GM04503 (cell line): Measurements from ENCODE around the gene TOM1L2.
"Not testable (repeated sequence)": the region's sequence is repeated elsewhere in the genome, so short reads cannot be mapped to it uniquely, and the experiment has no call there.

ENCODE experiments used
- DNase-seq: peaks from one replicate; pipeline ENCODE4 v3.0.0-alpha.2; 2012; ENCODE audit warnings: low read depth

Gene TOM1L2

DNA sequence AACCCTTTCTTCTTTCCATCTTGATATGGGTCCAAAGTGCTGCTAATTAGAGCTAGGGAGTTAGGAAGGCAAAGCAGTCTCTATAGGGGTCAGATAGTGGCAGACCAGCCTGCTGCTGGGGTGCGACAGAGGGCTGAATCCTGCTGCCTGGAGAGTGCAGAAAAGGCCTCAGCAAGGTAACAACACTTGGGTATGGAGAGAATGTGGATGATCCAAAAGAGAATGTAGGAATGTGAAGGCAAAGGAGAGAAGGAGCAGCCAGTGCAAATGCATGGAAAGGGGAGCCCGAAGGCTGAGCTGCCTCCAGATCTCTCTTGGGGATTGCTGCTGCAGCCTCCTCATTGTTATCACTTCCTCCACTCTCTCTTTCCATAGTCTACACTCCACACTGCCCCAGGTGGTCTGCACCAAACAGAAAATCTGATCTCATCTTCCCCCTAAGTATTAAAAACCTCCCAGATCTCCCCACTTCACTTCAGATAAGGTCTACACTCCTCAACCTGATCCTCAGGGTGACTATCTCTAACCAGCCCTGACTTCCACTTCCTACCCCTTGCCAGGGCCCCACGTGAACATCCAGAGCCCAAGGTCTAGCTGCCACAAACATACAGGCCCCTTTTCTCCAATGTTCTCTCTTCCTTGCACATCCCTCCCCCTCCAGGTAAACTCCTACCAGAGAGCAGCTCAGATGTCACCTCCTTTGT, 28.8 kb downstream of the TOM1L2 start:
- DNase-seq = no peak

DNA sequence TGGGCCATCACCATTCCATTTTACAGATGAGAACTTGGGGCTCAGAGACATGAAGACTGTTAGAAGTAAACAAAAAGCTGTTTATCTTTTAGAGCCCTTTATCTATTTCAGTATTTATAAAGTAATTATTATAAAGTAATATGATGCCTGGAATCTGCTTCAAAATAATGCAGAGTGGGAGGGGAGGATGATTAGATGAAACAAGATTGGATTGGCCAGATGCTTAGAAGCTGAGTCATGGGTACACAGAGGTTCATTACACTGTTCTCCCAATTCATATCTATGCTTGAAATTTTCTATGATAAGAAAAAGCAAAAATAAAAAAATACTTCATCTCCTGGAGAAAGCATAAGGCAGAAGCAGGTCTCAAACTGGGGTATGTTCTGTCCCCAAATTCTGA, 29.4 kb downstream of the TOM1L2 start:
- no peak for DNase-seq

DNA sequence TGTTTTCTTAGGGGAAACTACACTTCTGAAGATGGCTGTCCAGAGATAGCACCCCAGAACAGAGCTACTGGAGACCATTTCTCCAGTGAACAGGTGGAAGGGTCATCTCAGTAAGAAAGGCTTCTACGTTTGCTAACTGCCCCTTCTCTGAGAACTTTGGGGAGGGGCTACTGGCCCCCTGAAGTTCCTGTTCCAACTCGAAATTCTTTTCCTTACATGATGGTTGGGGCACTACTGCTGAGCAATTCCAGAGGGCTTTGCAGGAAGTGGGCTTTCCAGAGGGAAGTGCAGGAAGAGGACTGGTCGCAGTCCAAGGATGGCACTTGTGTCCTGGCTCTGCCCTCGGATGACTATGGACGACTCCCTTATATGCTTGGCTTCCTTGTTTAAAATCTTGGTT, 31.2 kb downstream of the TOM1L2 start:
- no peak for DNase-seq

DNA sequence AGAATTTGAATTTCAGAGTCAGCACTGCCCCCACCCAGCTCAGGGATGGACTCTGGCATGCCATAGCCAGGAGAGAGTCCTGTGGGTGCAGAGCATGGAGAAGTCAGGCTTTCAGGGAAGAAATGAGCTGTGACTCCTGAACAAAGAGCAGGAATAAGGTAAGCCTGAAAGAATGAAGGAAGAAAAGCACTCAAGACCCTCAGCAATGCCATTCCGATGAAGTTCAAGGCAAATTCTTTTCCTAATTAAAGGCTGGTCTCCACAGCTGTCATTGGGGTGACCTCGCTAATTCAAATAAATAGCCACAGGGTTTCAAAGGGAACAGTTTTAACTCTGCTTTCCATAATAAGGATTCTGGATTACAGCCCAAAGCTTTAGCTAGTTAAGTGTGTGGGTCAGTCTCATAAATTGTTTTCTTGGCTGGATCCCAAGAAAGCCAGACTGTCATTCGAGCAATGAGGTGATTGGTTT, 31.7 kb downstream of the TOM1L2 start:
- DNase-seq = peak; percentile 28

DNA sequence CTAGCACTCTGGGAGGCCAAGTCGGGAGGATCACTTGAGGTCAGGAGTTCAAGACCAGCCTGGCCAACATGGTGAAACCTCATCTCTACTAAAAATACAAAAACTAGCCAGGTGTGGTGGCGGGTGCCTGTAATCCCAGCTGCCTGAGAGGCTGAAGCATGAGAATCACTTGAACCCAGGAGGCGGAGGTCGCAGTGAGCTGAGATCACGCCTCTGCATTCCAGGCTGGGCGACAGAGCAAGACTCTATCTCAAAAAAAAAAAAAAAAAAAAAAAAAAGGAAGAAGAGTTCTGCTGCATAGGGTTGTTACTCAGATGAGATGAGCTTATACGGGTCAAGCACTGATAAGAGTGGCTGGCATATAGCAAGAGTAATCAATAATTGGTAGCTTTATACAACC, 32.3 kb downstream of the TOM1L2 start:
- not testable (repeated sequence) for DNase-seq

DNA sequence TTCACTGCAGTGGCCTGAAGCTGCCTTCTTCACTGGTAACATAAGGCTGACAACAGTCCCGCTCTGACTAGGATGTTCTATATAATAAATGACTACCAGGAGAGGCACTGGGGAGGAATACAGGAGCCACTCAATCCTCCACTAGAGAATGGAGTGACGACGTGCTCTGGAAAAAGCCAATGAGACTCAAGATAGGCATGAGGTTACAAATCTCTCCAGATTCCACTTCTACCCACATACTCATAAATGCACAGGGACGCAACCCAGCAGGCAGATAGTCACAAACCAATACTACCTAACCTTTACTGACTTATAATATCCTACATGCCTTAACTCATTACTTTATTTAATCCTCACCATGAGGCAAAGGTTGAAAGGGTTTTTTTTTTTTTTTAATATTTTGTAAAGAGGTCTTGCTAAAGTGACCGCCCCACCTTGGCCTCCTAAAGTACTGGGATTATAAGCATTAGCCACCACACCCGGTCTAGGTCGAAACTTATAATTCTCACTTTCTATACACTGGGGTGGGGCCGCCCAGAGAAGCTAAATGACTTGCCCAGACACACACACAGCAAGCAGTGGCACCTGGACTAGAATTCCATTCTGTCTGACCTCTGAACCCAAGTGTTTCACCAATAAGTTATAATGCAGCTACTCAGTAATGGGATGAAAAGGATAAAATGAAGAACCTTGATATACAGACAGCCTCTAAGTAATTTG, 33.7 kb downstream of the TOM1L2 start:
- DNase-seq = no peak

DNA sequence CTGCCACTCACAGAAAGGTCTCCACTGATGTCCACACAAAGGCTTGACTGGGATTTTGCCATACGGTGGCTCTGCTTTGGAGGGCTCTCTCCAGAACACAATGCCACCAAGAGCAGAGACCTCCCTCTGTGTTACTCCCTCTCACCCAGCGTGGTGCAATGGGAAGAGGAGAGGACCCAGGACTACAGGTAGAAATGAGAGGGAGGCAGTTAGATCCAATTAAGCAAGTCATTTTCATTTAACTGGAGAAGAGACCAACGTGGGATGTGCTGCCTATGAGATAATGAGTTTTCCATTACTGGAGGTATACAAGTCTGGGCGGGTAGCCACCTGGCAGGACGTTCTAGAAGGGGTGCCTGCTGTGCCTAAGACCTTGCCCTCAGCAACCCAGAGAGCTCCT, 34.2 kb downstream of the TOM1L2 start:
- no peak for DNase-seq

DNA sequence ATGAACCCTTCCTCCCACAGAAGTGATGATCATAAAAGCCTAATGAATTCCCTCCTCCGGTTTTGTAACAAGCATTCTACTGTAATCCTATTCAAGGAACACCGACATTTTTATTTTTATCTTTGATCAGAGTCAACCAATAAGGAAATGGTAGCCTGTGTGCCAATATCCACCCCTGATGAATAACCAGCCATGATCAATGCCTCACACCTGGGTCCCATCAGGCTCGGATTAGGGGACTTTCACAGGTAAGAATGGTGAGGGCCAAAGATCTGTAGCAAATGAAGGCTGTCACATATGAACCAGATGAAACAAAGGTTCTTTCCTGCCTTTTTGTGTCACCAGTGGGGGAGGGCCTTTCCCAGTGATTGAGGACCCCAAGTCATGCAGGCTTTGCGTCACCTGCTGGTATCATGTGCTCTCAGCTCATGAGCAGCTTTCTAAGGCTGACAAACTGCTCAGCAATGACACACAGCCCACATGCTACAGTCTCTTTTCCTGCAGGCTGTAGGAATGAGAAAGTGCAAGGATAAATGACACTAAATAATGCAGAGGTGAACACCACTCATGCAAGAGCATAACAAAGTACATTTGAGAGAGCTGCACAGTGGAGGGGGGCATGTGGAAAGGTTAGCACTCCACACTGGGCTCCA, 34.9 kb downstream of the TOM1L2 start:
- no peak for DNase-seq

DNA sequence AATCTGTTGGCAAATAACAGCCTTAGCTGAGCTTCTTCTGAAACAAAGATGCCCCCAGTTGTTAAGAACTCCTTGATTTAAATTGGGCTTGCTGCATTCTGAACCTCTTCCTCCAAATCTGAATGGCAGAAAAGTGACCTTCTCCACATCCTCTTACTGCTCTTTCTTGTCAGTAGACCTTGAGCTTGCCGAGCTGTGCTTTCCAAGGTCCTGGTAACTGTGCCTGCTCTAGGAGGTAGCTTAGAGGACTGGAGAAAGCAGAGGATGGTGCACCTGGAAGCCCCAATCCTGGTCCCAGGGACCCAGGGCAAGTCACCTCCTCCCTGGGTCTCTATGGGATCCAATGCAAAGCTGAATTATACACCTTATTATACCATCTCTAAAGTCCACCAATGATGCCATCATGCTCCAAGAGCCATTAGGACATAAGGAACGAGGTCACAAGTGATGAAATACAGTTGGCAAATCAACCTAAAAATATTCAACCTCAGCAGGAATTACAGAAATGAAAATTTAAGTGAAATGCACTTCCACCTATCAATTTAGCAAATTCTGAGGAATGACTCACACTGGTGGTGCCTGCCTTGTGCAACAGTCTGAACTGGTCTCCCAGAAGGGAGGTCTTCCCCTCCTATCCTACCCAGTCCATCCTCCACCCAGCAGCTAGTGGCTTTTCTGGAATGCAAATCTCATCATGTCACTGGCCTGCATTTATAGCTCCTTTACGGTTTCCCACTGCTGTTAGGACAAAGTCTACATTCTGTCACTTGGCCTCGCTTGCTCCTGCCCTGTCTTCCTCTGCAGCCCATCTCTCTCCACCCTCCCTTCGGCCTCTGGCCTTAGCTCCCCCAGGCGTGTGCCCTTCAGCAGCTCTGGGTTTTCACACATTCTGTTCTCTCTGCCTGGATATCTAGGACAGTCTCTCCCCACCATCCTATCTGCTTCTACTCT, 36.6 kb downstream of the TOM1L2 start:
- DNase-seq = peak; percentile 92

DNA sequence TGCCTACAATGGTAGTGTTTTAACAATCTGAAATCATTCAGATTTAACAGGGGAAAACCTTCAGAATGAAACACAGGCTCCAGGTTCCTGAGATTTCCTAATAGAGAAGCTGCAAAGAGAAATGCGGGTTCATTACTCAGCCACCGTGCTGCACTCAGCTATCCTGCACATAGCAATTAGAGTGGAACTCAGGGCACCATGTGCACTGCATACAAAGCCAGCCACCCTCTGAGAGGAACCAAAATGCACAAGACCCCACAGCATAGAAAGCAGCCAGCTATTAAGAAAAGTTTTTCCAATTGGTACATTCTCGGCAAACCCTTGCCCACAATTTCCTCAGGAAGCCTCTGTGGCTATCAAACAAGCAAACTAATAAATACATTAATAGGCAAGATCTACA, 37.4 kb downstream of the TOM1L2 start:
- no peak for DNase-seq

DNA sequence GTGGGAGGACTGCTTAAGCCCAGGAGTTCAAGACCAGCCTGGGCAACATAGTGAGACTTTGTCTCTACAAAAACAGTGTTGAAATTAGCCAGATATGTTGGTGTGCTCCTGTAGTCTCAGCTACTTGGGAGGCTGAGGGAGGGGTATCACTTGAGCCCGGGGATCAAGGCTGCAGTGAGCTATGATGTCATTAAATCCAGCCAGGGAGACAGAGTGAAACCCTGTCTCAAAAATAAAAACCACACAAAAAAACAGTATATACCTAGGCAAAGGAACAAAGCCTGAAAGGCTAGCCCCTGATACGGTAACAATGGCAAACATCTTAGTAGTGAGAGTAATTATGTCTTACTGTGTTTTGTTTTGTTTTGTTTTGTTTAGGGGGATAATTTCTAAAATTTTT, 38.0 kb downstream of the TOM1L2 start:
- DNase-seq = no peak

DNA sequence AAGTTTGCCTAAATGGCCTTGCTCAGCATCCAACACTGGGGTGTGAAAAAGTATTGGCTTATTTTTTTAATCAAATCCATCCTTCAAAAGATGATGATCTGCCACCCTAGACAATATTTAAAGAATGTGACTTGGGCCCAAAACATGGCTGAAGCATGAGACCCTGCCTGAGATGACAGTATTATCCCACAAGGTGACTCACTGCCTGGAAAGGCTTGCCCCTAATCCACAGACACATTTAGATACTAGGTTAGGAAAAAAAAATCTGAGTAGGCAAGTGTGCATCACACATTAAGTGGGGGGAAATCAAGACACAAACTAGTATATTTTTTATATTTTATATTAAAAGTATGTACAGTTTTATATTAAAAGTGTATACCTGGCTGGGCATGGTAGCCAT, 38.4 kb downstream of the TOM1L2 start:
- no peak for DNase-seq

DNA sequence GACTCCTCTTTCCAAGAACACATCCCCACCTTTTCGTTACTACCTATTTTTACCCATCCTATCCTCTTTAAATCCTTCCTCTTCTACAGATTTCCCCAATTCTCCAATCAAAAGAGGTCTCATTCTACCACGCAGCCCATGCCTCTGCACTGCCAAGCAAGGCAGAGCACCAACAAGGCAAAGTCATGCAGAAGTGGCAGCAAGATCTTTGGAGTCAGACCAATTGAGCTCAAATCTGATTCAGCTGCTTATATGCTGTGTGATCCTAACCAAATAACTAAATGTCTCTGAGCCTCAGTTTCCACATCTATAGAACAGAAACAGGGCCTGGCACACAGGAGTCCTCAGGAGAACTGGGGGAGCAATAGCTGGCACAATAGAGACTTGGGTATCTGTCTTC, 41.0 kb downstream of the TOM1L2 start:
- no peak for DNase-seq

DNA sequence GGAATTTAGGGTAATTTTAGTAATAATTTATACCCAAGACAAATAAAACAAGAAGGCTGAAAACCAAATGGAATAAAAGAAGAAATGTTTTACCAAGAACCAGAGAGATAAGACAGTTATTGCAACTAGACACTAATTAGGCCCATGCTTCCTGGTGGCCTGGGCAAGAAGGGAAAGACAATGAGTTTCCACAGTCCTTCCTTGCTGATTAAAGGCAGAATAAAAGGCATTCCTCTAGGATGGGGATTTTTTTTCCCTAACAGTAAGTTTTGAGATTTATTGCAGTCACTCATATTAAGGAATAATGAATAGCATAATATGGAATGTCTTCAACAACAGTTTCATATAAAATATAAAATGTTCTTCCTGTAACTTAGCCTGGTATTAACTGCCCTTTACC, 41.5 kb downstream of the TOM1L2 start:
- no peak for DNase-seq

DNA sequence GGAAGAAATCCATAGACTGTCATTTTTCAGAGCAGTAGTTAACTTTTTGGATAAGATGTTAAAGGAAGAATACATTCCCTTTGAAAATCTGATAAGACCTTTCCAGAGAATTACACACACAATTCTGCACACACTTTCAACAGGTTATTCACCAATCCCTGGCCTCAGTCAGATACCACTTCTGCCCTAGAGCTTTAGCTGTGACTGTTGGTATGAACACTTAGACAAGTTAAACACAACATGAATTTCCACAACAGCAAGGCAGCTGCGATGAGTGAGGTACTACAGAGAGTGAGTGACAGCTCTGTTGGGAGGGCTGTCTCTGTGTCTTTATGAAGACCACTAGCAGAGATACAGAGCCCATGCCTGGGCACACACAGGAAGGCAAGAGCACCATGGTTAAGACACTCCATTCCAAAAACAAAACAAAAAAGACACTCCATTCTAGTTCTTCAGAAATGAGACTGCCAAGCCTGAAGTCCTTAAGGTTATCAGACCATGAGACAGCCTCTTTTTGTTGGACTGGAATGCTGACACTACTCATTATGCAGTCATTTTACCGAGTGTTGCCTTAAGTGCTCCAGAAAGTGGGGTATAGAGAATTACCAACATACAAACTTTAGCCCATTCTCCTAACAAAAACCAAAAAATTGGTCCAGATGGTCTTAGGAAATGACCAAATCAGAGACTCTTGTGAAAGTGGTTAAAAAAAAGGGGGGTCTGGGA, 42.4 kb downstream of the TOM1L2 start:
- no peak for DNase-seq

DNA sequence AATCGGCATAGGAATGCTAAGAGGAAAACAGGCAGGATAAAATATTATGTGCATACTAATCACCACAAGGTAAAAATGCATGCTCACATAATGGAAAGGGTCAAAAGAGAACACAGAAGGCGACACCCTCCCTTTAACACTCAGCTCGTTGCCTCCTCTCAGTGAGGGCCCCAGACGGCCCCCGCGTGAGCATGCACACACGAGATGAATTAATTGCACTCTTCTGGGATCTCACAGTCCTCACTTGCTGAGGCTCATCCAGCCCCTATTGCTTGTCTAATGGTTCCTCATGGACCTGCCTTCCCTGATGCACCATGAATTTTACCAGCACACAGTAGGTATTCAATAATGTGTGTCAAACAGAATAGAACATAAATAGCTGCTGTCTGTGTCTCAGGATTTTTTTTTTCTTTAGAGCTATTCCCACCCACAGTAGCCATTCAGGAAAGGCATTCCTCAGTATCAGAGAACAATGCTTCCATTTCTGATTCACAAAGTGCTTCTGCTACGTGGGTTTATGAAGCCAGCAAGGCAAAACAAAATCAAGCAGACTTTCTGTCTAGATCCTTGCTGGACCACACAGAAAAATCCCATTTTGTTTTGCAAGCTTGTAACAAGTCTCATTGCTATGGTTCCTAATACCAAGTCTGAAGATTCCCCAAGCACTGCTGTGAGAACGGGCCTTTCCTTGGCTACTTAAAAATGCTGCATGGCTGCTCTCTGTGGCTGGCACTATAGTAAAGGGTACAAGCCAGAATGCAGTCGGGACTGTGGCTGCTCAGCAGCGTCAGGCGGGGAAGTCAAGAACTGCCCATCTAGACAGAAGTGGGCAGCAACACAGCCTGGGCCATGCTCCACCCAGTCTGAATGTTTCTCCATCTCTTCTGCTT, 43.6 kb downstream of the TOM1L2 start:
- no peak for DNase-seq

DNA sequence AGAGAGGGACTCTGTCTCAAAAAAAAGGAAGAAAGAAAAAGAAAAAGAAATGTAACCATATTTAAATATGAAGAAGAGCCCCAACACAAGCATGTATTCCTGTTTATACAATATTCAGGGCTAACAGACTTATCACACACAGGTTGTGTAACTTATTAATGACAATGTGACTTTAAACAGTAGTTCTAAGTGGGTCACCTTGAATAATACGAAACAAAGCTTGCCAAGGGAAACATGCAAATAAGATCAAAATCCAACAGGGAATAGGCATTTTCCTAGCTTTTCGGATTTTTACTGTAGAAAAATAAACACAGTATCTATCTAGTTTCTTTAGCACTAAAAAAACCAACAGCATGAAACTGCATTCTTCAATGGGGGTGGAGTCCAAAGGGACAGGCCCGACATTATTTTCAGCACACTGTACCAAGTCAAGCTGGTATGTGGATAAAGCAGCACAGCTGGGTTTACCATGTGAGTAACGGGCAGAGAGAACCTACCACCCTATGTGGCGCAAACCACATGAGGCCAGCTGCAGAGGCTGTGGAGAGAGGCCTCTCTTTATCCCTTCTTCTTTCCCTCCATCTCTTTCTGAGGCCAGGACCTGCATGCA, 45.3 kb downstream of the TOM1L2 start:
- no peak for DNase-seq

DNA sequence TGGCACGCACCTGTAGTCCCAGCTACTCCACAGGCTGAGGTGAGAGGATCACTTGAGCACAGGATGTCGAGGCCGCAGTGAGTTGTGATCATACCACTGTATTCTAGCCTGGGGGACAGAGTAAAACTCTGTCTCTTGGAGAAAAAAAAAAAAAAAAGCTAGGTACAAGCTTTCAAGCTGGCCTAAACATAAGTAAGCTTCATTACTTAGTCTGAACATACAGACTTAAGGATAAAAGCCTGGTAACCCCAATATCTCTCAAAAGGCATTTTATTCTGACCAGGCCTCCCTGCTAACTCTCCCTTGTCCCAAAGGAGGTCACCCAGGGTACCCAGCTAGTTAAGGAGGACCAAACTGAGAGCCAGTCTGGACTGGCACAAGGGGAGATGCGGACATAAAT, 46.2 kb downstream of the TOM1L2 start:
- no peak for DNase-seq

DNA sequence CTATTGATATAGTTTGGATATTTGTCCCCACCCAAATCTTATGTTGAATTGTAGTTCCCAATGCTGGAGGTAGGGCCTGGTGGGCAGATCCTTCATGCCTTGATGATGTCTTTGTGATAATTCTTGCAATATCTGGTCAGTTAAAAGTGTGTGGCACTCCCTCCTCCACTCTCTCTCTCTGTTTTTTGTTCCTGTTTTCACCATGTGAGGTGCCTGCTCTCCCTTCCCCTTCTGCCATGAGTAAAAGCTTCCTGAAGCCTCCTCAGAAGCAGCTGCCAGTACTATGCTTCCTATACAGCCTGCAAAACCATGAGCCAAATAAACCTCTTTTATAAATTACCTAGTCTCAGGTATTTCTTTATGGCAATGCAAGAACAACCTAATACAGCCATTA, 47.3 kb downstream of the TOM1L2 start:
- DNase-seq = no peak
